NCI-H2171 (cell line): ENCODE data around the gene CEACAM16.
"Not testable (repeated sequence)": the region's sequence is repeated elsewhere in the genome, so short reads cannot be mapped to it uniquely, and the experiment has no call there.

Source experiments
- DNase-seq: peaks from one replicate; lab custom pipeline; 2025; lab: John Stamatoyannopoulos, UW

CEACAM16 gene

DNA sequence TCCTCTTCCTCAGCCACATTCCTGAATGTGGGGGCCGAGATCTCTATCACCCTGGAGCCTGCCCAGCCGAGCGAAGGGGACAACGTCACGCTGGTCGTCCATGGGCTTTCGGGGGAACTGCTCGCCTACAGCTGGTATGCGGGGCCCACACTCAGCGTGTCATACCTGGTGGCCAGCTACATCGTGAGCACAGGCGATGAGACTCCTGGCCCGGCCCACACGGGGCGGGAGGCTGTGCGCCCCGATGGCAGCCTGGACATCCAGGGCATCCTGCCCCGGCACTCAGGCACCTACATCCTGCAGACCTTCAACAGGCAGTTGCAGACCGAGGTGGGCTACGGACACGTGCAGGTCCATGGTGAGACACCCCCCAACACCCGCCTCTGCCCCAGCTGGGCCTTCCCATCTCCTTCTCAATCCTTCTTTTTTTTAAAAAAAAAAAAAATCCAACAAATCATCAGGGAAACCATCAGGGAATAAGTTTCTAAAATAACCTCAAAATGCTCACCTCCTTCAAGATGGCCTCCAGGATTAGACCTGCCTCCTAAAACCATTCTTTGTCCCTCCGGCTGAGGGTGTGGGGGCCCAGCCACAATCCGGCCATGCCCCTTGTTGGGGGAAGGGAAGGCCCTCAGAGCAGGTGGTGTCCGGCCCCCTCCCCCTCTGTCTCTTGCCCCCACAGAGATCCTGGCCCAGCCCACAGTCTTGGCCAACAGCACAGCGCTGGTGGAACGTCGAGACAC is 4.6 kb downstream of the CEACAM16 start:
- DNase-seq = no peak

DNA sequence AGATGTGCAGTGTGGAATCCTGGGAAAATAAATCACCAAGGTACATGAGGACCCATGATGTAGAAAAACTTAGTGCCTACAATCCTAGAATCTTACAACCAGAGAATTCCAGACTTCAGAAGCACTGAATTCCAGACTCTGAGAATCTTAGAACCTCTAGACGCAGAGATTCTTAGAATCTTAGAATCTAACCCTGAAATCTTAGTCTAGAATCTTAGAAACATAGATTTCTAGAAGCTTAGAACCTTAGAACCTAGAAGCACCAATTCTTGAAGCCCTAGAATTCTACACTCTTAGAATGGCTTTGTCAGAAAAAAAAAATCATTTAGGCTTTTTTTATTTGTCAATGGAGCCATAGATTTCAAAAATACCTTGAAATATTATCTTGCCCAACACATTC is 6.0 kb downstream of the CEACAM16 start:
- no peak for DNase-seq

DNA sequence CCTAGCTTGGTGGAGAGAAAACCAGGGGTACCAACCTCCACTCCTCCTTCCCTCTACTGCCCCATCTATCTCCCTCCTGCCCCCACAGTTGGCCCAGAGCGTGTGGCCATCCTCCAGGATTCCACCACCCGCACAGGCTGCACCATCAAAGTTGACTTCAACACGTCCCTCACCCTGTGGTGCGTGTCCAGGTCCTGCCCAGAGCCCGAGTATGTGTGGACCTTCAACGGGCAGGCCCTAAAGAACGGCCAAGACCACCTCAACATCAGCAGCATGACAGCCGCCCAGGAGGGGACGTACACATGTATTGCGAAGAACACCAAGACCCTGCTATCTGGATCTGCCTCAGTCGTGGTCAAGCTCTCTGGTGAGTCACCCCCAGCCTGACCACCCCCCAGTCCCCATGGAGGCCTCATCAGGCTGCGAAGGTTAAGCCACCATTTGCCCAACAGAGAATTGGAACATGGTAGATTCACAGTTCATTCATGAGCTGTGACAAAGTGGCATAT is 6.6 kb downstream of the CEACAM16 start:
- DNase-seq = no peak

DNA sequence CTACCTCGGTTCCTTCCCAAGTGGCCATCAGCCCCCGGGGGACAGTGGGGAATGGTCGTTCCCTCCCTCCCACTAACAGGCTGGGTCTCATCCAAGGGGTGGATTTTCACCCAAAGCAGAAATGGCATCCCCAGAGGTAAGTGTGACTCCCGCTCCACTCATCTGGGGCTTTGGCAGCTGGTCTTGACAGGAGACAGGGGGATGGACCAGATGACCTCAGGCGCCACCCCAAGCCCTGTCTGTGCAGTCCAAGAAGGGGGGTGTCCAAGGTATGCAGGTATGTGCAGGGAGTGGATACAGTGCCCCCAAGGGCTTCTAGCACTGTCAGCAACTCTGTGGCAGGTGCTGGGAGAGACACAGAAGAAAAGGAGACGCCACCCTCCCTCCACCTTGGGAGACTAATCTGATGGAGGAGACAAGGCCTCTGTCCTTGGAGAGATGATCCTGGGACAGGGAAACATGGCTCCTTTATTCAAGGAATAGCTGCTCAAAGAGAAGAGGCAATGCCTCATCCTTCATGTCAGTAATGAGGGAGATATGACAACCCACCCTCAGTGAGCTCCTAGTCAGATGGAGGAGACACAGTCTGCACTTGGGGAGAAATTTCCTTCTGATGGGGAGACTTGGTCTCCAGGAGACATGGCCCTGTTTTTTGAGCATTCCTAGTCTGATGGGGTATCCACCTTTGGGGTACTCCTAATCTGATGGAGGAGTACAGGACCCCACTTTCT is 7.7 kb downstream of the CEACAM16 start:
- DNase-seq = no peak

DNA sequence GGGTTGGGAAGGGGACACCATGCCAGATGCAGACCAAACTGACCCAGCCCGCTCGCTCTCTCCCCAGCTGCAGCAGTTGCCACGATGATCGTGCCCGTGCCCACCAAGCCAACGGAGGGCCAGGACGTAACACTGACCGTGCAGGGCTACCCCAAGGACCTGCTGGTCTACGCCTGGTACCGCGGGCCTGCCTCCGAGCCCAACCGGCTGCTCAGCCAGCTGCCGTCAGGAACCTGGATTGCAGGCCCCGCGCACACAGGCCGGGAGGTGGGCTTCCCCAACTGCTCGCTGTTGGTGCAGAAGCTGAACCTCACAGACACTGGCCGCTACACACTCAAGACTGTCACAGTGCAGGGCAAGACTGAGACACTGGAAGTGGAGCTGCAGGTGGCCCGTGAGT is 8.8 kb downstream of the CEACAM16 start:
- DNase-seq = no peak

DNA sequence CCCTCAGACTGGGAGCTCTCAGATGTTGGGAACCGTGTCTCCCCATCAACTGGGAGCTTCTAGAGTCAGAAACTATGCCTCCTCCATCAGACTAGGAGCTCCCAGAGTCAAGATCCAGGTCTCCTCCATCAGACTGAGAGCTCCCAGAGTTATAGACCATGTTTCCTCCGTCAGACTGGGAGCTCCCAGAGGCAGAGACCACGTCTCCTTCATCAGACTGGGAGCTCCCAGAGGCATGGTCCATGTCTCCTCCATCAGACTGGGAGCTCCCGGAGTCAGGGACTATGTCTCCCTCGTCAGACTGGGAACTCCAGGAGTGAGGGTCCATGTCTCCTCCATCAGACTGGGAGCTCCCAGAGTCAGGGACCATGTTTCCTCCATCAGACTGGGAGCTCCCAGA is 10.0 kb downstream of the CEACAM16 start:
- no peak for DNase-seq

DNA sequence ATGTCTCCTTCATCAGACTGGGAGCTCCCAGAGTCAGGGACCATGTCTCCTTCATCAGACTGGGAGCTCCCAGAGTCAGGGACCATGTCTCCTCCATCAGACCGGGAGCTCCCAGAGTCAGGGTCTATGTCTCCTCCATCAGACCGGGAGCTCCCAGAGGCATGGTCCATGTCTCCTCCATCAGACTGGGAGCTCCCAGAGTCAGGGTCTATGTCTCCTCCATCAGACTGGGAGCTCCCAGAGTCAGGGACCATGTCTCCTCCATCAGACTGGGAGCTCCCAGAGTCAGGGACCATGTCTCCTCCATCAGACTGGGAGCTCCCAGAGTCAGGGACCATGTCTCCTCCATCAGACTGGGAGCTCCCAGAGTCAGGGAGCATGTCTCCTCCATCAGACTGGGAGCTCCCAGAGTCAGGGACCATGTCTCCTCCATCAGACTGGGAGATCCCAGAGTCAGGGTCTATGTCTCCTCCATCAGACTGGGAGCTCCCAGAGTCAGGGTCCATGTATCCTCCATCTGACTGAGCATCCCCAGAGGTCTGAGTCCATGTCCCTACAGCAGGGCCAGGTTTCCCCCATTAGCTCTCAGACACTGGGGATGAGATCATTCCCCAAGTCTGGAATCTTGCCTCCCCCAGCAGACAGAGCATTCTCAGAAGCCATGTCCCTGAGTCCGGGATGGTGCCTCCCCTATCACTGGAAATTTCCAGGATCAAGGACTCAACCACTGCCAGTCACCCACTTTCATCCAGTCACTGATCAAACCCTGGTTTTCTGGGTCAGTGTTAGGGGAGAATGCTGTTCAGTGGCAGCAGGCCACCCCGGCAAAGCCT is 10.7 kb downstream of the CEACAM16 start:
- DNase-seq = not testable (repeated sequence)

DNA sequence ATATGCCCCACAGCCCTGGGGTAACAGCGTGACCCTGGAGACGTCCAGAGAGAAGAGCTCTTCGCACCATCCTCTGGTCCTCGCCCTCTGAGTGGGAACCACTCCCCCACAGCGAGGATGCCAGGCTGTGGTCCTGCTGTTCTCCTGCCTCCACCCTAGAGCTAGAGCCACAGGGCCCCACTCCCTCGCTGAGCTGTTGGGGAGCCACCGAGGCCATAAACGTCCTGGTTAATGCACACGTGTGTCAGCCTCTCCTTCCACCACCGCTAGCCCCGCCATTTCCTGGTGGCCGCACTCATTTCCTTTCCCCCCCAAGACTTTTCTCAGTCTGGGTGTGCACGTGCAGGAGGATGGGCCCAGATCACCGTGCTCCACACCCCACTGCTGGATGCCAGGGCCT is 11.5 kb downstream of the CEACAM16 start:
- no peak for DNase-seq

DNA sequence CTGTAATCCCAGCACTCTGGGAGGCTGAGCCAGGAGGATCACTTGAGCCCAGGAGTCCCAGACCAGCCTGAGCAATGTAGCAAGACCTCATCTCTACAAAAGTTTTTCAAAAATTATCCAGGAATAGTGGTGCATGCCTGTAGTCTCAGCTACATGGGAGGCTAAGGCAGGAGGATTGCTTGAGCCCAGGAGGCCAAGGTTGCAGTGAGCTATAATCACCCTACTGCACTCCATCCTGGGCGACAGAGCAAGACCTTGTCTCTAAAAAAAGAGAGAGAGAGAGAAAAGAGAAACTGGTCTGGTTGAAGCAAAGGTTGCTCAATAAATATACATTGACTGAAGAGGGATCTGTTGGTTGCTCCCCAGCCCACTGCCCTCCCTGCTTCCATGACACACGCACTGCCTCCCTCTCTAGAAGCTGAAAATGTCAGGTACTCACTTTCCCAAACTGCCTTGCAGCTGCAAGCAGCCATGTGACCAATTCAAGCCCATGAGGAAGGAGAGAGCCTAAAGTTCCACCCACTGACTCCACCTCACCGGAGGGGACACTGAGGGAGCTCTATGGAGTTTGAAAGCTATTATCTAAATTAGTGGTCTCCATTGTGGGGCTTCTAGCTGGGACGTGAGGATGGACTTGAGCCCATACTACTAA is 14.0 kb downstream of the CEACAM16 start:
- DNase-seq = no peak

DNA sequence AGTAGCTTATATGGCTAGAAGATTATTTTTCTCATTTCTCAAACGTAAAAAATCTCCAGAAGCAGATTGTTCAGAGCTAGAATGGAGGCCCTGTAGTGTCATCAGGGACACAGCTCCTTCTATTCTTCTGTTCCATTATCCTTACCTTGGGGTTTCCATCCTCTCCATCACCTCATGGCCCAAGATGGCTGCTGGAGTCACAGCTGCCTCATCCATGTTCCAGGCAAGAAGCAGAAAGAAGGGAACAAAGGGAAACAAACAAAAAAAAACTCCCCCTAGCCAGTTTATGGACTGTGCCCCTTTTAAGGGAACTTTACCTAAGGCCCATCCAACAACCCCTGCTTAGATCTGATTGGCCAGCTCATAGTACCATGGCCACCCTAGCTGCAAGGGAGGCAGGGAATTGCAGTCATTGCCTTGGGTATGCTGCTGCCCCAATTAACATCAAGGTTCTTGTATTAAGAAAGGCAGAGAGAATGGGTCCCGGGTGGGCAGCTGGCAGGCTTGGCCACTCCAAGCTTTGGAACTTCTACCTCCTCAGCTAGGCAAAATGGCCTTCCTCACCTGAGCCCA is 15.7 kb downstream of the CEACAM16 start:
- DNase-seq = no peak

DNA sequence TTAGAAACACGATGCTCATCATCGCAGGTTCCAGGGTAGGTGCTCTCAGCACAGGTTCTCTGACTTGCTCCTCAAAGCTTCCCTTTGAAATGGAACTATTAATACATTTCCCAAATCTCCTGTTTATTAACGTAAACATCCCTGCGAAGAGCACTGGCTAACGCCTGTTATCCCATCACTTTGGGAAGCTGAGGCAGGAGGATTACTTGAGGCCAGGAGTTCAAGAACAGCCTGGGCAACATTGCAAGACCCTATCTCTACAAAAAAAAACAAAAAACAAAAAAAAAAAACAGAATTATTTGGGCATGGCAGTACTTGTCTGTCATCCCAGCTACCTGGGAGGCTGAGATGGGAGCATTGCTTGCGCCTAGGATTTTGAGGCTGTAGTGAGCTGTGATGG is 18.7 kb downstream of the CEACAM16 start:
- no peak for DNase-seq

DNA sequence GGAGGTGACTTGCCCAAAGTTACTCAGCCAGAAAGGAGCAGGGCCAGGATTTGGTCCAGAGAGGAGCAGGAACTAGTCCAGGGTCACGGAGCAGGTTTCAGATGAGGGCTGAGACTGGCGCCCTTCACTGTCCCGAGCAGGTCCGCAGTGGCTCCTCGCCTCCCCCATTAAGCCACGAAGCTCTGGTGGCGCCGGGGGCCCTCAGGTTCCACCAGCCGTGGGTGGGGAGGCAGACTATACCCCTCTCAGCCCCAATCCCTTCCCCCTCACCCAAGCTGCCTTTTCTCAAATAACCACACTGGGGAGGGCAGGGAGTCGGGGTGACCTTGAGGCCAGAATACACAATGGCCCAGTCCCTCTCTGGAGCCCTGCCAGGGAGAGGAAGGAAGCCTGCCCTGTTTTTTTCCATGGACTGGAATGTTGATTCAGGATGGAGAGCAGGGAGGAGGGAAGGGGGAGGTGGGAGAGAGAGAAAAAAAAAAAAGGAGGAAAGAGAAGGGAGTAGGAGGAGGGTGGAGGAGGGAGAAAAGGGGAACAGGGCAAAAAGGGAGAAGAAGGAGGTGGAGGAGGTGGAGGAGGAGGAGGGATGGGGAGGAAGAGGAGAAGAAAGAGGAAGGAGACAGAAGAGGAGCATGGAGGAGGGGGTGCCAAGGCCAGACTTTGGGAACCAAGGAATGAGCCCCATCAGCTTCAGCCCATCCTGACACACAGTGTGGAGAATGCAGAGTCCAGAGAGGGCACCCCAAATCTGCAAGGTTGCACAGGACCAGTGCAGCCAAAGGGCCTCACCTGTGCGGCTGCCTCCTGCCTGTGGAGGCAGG is 19.7 kb downstream of the CEACAM16 start:
- DNase-seq = no peak

DNA sequence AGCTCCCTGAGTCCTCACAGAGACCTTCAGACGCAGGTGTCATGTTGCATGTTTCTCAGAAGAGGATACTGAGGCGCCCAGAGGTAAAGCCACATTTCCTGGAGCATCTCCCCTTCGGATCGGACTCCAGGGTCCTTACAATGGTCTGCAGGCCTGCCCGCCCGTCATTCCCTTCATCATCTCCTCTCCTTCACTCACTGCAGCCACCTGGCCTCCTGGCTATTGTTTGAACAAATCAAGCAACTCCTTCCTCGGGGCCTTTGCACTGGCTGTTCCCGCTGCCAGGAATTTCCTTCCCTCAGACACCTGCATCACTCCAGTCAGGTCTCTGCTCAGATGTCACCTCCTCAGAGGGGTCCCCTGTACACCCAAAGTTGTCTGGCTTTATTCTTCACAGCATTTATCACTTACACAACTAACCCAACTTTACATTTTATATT is 20.3 kb downstream of the CEACAM16 start:
- no peak for DNase-seq

DNA sequence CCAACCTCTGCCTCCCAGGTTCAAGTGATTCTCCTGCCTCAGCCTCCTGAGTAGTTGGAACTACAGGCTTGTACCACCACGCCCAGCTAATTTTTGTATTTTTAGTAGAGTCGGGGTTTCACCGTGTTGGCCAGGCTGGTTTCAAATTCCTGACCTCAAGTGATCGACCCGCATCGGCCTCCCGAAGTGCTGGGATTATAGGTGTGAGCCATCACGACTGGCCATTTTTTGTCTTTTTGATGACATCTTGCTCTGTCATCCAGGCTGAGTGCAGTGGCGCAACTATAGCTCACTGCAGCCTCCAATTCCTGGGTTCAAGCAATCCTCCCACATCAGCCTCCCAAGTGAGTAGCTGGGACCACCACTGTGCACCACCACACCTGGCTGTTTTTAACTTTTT is 21.4 kb downstream of the CEACAM16 start:
- DNase-seq = not testable (repeated sequence)

DNA sequence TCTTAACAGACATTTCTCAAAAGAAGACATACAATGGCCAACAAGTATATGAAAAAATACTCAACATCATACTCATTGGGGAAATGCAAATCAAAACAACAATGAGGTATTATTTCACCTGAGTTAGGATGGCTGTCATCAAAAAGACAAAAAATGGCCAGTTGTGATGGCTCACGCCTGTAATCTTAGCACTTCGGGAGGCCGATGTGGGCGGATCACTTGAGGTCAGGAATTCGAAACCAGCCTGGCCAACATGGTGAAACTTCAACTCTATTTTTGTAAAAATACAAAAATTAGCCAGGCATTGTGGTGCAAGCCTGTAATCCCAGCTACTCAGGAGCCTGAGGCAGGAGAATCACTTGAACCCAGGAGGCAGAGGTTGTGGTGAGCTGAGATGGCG is 22.0 kb downstream of the CEACAM16 start:
- DNase-seq = no peak

DNA sequence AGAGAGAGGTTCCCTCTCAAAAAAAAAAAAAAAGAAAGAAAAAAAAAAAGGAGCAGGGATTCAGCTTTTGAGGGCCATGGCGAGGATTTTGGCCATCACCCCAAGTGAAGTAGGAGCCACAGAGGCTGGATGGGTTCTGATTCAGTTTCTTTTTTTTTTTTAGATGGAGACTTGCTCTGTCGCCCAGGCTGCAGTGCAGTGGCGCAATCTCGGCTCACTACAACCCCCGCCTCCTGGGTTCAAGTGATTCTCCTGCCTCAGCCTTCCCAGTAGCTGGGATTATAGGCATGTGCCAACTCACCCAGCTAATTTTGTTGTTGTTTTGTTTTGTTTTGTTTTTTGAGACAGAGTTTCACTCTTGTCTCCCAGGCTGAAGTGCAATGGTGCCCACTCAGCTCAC is 22.4 kb downstream of the CEACAM16 start:
- DNase-seq = not testable (repeated sequence)

DNA sequence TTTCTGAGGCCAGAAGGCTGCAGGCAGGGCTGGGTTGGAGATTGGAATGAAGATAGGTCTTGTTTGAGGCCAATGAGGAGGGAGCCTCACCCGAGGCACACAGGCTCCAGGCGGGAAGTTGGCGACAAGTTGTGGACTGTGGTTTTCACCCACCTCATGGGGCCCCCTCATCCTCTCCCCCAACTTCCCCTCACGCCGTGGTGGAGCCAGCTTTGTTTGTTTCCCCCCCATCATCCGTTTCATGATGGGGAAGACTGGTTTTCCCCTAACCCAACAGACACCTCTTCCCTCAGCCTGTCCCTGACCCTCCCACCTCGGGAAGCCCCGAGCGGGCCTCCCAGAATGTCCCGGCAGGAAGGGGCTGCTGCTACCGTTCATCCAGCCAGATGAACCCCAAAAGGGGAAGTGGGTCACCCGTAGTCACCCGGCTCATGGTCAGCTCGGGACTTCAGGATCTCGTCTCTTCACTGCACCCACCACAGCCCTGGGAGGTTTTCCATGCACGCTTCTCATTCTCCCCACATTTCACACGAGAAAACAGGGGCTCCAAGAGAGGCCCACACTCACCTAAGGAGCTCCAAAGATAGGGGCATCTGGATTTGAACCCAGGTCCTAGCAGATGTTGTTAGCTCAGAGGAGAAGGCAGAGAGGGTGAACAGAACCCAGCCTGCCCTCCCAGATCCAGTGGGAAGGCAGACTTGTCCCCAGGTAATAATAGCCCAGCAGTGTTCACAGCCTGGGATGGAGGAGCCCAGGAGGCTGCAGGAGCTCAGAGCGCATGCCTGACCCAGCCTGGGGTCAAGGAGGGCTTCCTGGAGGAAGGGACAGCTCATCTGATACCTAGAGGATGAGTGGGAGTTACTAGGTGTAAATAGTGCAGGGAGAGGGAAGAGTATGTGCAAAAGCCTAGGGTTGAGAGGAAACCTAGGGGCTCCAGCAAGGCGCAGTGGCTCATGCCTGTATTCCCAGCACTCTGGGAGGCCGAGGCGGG is 23.5 kb downstream of the CEACAM16 start:
- no peak for DNase-seq

DNA sequence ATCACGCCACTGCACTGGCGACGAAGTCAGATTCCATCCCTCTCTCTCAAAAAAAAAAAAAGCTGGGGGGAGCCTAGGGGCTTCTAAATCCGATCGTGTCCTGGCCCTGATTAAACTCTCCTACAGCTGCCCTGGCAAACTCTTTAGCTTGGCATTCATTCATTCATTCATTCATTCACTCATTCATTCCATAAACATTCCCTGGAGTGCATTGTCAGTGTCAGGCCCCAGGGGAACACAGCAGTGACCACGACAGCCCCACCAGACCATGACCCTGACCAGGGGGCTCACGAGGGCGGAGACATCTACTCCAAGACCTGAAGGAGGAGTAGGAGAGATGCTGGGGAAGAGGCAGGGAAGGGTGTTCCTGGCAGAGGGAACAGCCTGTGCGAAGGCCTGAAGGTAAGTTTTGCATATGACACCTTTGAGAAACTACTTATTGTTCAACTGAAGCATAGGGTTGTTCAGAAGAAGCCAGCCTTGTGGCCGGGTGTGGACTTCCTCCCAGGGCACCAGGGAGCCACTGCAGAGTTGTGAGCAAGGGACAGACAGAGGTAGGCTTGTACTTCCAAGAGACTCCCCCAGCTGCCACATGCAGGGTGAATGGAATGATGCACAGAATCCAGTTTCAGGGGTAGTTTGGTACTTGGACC is 24.5 kb downstream of the CEACAM16 start:
- no peak for DNase-seq

DNA sequence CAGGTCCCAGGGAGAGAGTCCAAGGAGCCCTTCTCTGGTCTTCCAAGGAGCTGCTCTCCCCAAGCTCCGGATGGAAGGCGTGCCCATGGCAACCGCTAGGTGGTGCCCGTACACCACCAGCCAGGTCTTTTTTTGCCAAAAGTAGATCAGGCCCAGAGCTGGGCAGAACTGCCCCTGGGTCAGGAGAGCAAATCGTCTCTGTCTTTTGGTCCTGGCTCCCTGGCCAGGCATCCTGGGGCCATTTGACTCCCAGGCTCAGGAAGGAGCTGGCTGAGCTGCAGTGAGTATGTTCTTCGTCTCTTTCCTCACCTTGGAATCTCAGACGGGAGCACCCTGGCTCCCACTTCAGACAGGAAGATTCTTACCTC is 25.0 kb downstream of the CEACAM16 start:
- peak; percentile 18 for DNase-seq
